DOHH2 (cell line): ENCODE measurements around the gene NOS3.

Experiments used
- H3F3A ChIP-seq: fragments of 200-600 bp; sonication (generic), shearing (Covaris generic); 2 replicates; pipeline ENCODE4 v1.6.0; 2016; ENCODE audit warnings: antibody characterized with exemption, mild to moderate bottlenecking; ENCODE audit not compliant: control insufficient read depth, insufficient read depth
- H3K27ac ChIP-seq: fragments of 200-600 bp; sonication (generic); 2 replicates; pipeline ENCODE4 v1.5.1; 2014; ENCODE audit warnings: low read depth, mild to moderate bottlenecking, low read length, moderate library complexity
- H3K27me3 ChIP-seq: fragments of 200-600 bp; sonication (generic); 2 replicates; pipeline ENCODE4 v1.6.1; 2014; ENCODE audit warnings: mild to moderate bottlenecking, low read length, mixed read lengths; ENCODE audit not compliant: control insufficient read depth
- H3K36me3 ChIP-seq: fragments of 200-600 bp; sonication (generic); 2 replicates; pipeline ENCODE4 v1.6.1; 2014; ENCODE audit warnings: mild to moderate bottlenecking, low read length, moderate library complexity, mixed read lengths; ENCODE audit not compliant: control insufficient read depth
- H3K4me1 ChIP-seq: fragments of 200-600 bp; sonication (generic); 2 replicates; pipeline ENCODE4 v1.6.1; 2014; ENCODE audit warnings: mild to moderate bottlenecking, low read length, mixed read lengths; ENCODE audit not compliant: control insufficient read depth
- H3K4me2 ChIP-seq: fragments of 200-600 bp; sonication (generic); 2 replicates; pipeline ENCODE4 v1.6.0; 2014; ENCODE audit warnings: mild to moderate bottlenecking, low read length, moderate library complexity
- H3K4me3 ChIP-seq: fragments of 200-600 bp; sonication (generic); 2 replicates; pipeline ENCODE4 v1.5.1; 2014; ENCODE audit warnings: mild to moderate bottlenecking, low read length, mixed read lengths
- H3K79me2 ChIP-seq: fragments of 200-600 bp; sonication (generic); 2 replicates; pipeline ENCODE4 v1.6.1; 2014; ENCODE audit warnings: mild to moderate bottlenecking, low read length, mixed read lengths; ENCODE audit not compliant: control insufficient read depth
- H3K9me2 ChIP-seq: fragments of 200-600 bp; sonication (generic); replicated peaks from 2 replicates; pipeline ENCODE4 v1.6.1; 2014; ENCODE audit warnings: mild to moderate bottlenecking, low read length, mixed read lengths; ENCODE audit not compliant: control insufficient read depth
- H3K9me3 ChIP-seq: fragments of 200-600 bp; sonication (generic); 2 replicates; pipeline ENCODE4 v1.6.1; 2014; ENCODE audit warnings: antibody characterized with exemption, low read length, mixed read lengths; ENCODE audit not compliant: control insufficient read depth, insufficient read depth
- H4K20me1 ChIP-seq: fragments of 200-600 bp; sonication (generic); 2 replicates; pipeline ENCODE4 v1.6.0; 2014; ENCODE audit warnings: low read depth, mild to moderate bottlenecking, antibody characterized with exemption, low read length, moderate library complexity; ENCODE audit not compliant: control insufficient read depth, insufficient read depth
- EZH2phosphoT487 ChIP-seq: fragments of 200-600 bp; sonication (generic); IDR thresholded peaks from 2 replicates; pipeline ENCODE4 v1.6.1; 2017; ENCODE audit warnings: borderline replicate concordance, mild to moderate bottlenecking, antibody characterized with exemption, low read length, moderate library complexity, mixed read lengths
- TF ChIP-seq, protein P1 (sequence below): fragments of 200-600 bp; sonication (generic); IDR thresholded peaks from one replicate; pipeline ENCODE4 v1.5.1; 2014; ENCODE audit warnings: antibody characterized with exemption, mild to moderate bottlenecking, low read depth, low read length; ENCODE audit not compliant: poor library complexity, severe bottlenecking

NOS3 gene

DNA sequence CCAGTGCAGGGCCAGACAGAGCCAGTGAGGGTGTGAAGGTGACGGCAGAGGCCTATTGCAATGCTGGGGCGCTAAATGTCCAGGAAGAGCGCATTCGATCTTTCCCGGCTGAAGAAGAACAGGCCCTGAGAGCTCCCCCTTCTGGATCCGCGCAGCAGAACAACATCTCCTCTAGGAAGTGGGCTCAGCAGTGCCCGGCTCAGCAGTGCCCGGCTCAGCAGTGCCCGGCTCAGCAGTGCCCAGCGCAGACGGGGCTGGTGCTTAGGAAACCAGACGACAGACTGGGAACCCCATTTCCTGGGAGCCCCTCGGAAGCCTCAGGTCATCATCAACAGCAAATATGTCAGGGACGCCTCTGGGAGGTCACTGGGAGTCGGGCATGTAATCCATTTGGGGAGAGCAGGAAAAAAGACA, 4.7 kb upstream of the NOS3 start:
- H3K4me1 ChIP-seq: peaks cover 10% of the 10 kb centered on the region
- H3K27ac ChIP-seq: no peak overlapping the region
- H3K9me3 ChIP-seq: no peaks in the 10 kb centered on the region
- no peaks in the 10 kb centered on the region for H3F3A ChIP-seq
- H3K36me3 ChIP-seq: no peaks in the 10 kb centered on the region
- H3K9me2 ChIP-seq: no peaks in the 10 kb centered on the region
- H3K27me3 ChIP-seq: peaks cover 56% of the 10 kb centered on the region
- TF ChIP-seq EZH2phosphoT487: no peak
- TF ChIP-seq, protein P1, sequence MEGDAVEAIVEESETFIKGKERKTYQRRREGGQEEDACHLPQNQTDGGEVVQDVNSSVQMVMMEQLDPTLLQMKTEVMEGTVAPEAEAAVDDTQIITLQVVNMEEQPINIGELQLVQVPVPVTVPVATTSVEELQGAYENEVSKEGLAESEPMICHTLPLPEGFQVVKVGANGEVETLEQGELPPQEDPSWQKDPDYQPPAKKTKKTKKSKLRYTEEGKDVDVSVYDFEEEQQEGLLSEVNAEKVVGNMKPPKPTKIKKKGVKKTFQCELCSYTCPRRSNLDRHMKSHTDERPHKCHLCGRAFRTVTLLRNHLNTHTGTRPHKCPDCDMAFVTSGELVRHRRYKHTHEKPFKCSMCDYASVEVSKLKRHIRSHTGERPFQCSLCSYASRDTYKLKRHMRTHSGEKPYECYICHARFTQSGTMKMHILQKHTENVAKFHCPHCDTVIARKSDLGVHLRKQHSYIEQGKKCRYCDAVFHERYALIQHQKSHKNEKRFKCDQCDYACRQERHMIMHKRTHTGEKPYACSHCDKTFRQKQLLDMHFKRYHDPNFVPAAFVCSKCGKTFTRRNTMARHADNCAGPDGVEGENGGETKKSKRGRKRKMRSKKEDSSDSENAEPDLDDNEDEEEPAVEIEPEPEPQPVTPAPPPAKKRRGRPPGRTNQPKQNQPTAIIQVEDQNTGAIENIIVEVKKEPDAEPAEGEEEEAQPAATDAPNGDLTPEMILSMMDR: peak; percentile 92
- no peaks in the 10 kb centered on the region for H3K79me2 ChIP-seq
- H3K4me2 ChIP-seq: no peak overlapping the region
- no peak overlapping the region for H3K4me3 ChIP-seq
- H4K20me1 ChIP-seq: no peaks in the 10 kb centered on the region

DNA sequence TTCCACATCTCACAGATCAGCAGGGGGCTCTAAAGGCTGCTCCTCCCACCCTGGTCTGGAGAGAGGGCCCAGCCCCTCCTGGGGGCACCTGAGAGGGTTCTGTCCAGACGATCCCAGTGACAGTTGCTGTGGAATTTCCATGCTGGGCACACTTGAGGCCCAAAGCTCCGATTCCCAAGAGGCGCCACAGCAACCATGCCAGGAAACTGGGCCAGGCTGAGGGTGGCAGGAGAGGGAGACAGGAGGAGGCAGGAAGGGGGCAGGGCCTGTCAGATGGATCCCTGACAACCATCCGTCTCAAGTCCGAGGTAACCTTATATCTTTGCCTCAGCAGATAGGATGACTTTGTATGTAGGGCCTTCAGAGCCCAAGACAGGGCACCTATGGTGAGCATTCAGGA, 4.3 kb upstream of the NOS3 start:
- H3K4me2 ChIP-seq: no peak overlapping the region
- H4K20me1 ChIP-seq: no peaks in the 10 kb centered on the region
- no peak for TF ChIP-seq EZH2phosphoT487
- TF ChIP-seq, protein P1: no peak
- no peaks in the 10 kb centered on the region for H3F3A ChIP-seq
- H3K4me3 ChIP-seq: no peak overlapping the region
- no peaks in the 10 kb centered on the region for H3K79me2 ChIP-seq
- peaks cover 10% of the 10 kb centered on the region for H3K4me1 ChIP-seq
- H3K27me3 ChIP-seq: peaks cover 51% of the 10 kb centered on the region
- no peak overlapping the region for H3K27ac ChIP-seq
- H3K36me3 ChIP-seq: no peaks in the 10 kb centered on the region
- no peaks in the 10 kb centered on the region for H3K9me3 ChIP-seq
- H3K9me2 ChIP-seq: no peaks in the 10 kb centered on the region

DNA sequence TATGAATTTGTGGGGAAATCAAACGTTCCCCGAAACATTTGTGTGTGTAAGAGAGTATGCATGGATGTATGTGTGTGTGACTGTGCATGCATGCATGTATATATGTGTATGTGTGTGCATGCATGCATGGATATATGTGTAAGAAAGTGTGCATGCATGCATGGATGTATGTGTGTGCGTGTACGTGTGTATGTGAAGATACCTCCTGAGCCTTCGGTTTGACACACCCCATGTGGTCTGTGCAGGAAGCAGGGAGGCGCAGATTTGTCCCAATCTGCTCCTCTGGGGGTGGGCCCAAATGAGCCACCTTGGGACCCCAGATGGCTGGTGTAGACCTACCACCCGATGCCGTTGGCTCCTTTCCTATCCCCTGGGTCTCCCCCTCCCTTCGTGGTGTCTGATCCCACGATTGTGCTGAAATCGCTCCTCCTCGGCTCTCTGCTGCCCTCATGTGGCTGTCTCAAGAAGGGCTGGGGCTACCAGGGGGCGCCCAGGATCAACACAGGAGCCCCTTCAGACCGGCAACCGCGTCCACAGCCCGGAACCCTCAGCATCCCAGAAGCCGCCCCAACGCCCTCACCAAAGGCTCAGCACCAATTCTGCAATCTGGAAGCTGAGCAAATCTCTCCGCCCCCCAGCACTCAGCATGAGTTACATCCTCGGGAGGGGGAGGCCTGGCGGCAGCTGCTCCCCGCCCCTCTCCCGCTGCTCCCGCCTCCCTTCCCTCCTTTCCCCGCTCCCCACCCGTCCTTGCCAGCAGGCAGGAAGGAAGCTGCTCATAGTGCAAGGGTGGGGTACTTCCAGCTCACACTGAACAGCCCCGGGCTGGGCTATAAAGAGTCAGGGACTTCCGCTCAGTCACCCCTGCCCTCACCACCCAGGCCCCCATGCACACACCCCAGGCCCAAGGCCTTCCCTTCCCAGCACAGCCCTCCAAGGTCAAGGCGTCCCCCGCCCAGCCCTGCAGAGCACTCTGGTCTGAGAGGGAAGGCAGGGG, 2.3 kb upstream of the NOS3 start:
- H3K36me3 ChIP-seq: no peaks in the 10 kb centered on the region
- H3F3A ChIP-seq: no peaks in the 10 kb centered on the region
- H3K79me2 ChIP-seq: no peaks in the 10 kb centered on the region

More for the DNA sequence above, 2.3 kb upstream of the NOS3 start:
- TF ChIP-seq, protein P1: peak; percentile 99
- TF ChIP-seq EZH2phosphoT487: no peak
- Histone ChIP-seq H3K27ac (no peak overlapping the region), H3K4me3 (no peak overlapping the region), H3K4me2 (peak overlapping the region; percentile 31), H3K9me3 (no peaks in the 10 kb centered on the region), H3K4me1 (peaks cover 10% of the 10 kb centered on the region), H3K27me3 (peaks cover 33% of the 10 kb centered on the region), H3K9me2 (no peaks in the 10 kb centered on the region), H4K20me1 (no peaks in the 10 kb centered on the region)
